ENCODE results near the gene TCF15.

TCF15 gene

DNA sequence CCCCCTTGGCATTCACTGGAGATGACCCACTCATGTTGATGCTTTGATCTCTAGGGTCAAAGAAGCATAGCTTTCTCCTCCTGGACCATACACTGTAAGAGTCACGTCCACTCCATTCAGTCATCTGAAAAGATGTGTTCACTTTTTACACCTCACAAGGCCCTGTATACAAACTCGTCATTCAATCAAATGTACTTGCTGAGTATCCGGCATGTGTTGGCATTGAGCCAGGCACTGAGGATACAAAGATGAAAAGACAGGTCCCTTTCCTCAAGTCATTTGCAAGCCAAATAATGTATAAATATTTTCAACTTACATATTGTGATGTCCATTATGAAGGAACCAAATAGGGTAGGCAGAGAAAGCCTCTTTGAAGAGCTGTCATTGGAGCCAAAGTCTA lies 34.0 kb downstream of the TCF15 start:
- DNase-seq = no peak

DNA sequence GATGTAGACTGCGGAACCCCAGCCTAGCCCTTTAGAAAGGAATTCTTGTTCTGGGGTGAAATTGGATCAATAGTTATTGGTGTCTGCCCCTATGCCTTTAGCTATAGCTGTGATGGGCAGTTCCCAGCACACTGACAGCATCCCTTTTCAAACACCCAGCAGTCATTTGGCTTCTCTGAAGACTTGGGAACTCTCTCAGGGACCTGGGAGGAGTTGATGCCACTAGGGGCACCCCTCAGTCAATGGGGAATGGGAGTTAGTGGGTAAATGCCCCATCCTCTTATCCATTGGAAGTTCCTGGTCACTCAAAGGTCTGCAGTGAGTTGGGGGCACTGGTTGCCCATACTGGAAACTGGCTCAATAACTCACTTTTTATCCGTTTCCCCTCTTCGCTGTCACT lies 34.9 kb downstream of the TCF15 start:
- no peak for DNase-seq

DNA sequence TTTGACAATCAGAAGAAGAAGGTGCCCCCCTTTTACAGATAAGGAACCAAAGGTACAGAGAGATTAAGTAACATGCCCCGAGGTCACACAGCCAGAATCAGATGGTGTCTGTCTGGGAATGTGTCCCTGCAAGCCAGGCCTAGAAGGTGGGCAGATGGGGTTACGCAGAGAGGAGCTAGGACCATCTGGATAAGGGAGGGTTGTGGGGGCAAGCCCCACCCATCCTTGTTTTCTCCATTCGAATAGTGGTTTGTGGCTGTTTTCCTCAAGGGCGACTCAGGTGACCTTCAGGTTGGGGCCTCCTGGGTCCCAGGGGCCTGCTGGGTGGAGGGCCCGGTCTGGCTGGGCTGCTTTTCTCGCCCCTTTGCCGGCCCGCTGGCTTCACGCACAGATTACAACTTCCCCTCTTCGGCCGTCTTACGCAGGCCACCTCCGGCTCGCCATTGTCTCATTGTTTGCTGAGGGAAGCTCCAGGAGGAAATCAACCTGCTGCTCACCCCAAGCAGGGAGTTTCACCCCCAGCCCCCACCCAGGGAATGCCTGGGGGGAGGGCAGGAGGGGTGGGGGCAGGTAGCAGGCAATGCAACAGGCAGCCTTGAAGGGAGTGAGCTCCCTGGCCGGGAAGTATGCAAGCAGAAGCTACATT lies 35.7 kb downstream of the TCF15 start:
- no peak for DNase-seq

DNA sequence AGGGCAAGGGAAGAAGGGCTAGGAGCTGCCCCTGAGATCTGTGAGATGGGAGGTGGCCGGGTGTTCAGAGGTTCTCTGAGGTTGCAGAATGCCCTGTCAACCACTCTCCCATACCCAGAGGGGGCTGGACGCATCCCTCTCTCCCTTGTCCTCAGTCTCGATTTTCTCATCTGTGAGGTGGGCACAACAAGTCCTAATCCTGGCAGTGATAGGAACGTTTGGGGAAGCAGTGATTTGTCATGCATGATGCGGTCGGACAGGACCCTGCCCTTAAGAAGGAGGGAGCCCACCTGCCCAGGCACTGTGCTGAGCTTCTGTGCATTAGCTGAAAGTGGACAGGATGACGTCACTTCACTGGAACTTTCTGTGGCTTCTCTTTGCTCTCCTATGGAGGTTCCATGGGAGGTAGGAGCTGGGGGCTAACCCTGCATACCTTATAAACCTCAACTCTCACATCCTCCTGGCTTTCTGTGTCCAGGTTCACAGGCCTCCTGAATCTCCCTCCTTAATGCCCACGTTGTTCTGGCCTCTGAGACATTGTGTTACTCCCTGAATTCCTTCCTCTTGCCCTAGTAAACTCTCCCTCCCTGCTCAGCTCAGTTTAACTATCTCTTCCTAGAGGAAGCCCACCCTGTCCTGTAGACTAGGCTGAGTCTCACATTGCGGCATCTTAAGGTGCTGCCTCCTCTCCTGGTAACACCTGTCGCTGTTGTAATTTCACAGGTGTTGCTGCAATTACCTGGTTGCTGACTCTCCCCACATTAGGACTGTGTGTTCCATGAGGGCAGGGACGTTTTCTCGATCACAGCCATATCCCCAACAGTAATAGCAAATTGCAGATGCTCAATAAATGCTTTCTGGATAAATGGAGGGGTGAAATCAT lies 36.5 kb downstream of the TCF15 start:
- DNase-seq = no peak

DNA sequence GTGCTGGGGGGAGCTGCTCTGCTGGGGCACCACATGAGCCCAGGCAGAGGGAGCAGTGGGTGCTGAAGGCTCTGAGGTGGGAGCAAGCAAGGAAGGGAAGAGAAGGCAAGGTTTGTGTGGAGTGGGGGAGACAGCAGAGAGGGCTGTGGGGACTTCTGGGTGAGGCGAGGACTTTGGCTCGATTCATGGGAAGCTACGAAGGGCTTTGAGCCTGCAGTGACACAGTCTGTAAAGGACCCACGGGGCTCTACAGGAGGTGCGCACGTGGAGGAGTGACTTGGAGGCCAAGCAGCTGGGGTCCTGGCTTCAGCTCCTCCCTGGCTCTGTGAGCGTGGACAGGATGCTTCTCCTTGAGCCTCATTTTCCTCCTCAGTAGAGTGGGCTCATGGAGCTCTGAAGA lies 37.4 kb downstream of the TCF15 start:
- DNase-seq = no peak

DNA sequence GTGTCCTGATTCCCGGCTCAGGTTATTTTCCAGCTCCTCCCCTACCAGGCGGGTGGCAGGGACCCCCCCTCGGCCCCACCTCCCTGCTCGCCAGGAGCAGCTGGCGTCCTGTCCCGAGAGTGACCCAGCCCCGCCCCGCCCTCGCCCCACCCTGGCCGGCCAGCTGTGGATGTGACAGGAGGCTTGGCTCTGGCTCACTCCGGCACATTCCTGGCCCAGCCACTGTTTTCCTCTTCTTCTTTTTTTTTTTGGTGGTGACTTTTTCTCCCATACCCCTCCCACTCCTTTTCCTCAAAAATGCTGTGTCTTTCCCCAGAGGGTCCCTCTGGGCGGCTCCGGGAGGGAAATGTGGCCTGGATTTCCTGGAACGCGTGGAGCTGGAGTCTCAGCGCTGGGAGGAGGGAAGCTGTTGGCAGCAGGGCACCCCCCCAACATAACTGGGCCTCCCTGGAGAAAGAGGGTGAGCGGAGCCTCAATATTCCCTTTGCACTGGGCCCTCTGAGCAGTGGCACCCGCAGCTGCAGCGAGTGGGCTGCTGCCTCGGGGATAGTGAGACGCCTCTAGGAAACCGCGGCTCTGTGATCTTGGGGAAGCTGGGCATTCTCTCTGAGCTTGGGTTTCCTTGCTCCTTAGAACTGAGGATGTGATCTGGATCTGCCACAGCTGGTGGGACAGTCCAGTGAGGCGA lies 38.2 kb downstream of the TCF15 start:
- DNase-seq = no peak

DNA sequence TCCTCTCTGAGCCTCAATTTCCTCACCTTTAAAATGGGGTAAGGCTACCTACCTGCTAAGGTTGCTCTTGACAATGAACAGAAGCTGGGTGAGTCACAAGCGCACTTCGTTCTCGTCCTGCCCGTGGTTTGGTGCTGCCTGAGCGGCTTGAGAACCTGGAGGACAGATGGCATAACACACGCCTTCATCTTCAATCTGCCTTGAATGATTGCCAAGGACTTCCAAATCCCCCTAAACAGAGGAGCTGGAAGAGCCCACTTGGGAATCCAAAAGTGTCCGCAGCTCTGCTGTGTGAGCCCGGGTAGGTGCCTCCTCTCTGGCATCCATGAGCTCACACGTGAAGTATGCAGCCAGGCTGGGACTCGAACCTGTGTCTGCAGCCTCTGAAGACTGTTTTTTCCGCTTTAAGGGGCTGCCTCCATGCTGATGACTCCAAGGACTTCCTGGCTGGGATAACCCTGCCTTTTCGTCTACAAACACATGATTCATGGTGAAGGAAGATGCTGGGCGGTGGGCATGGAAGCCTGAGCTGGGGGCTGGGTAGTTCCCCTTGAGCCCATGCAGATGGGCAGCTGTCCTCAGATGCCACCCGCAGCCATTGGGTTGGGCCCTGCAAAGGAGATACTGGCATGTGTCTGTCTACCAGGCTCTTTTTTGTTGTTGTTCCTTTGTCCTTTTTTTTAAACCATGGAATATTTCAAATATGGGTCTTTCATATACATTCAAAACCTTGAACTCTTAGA lies 41.3 kb downstream of the TCF15 start:
- DNase-seq = no peak

DNA sequence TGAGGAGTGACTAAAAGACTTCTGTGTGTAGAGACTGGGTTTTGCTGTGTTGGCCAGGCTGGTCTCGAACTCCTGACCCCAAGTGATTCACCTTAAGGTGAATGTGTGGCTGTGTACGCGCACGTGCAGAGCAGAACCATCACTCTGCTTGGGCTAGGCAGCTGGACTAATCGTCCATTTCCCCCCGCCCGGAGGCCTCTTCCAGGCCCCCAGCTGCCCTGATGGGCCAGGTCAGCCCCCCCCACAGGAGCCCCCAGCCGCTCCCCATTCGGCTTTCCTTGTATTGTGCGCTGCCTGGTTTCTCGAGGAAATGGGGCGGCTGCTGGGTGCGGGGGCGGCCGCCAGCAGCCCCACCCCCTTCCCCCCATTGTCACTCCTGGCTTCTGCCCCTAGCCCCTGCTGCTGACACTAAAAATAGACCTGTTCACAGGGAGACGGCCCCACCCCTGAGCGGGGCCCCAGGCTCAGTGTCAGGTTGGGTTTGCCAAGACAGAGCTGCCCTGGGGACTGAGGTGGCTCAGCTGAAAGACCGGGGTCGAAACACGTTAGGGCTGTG lies 41.9 kb downstream of the TCF15 start:
- no peak for DNase-seq

DNA sequence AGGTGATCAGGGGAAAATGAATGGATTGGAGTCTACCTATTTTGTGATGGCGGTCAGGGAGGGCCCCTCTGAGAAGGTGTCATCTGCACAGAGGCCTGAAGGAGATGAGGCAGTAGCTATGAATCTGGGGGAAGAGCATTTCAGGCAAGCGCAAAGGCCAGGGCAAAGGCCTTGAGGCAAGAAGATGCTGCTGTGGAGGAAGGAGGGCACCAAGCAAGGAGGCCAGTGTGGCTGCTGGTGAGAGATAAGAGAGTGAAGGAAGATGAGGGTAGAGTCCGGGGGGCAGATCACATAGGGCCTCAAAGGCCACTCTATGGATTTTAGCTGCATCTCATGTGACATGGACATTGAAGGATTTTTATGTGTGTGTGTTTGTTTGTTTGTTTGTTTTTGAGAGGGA lies 45.9 kb downstream of the TCF15 start:
- no peak for DNase-seq

DNA sequence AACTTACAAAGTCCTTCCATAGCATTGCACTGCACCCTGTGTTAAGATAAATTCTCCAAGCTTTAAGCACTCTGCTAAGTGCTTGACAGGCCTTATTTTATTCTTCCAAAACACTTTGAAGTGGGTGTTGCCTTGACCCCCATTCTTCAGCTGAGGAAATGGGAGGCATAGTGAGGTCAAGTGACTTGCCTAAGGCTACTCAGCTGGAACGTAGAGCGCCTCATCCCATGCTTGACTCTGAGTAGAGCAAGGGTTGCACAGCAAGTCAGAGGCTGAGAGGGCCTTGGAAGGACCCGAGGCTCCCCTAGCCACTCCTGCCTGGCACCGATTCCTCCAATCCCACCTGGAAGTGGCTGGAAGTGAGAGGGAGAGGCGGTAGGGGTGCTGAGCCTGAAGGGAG lies 46.9 kb downstream of the TCF15 start:
- DNase-seq = no peak

DNA sequence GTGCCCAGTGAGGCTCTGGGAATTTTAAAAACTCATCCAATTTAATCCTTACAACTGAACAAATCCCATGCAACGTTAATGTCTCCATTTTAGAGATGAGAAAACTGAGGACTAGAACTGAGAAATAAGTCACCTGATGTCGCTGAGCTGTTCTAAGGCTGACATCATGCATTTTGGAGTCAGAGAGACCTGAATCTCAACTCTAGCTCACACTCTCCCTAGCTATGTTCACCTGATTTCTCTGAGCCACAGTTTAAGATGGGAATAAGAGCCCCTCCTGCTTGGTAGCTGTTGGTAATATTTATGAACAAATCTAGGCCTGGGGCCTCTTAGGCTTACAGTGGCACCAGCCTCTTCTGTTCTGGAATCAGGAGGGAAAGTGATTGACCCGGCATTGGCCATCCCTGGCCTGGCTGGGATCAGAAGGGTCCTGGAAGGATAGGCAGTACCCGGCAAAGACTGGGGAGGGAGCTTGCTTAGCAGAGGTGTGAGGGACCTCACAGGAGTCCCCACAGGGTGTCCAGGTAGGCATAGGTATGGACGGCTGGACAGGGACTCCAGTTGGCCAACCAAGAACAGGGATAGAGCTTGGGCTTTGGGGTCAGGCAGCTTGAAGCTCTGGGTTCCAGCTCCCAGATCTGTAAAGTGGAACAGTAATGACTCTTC lies 47.7 kb downstream of the TCF15 start:
- DNase-seq = no peak

DNA sequence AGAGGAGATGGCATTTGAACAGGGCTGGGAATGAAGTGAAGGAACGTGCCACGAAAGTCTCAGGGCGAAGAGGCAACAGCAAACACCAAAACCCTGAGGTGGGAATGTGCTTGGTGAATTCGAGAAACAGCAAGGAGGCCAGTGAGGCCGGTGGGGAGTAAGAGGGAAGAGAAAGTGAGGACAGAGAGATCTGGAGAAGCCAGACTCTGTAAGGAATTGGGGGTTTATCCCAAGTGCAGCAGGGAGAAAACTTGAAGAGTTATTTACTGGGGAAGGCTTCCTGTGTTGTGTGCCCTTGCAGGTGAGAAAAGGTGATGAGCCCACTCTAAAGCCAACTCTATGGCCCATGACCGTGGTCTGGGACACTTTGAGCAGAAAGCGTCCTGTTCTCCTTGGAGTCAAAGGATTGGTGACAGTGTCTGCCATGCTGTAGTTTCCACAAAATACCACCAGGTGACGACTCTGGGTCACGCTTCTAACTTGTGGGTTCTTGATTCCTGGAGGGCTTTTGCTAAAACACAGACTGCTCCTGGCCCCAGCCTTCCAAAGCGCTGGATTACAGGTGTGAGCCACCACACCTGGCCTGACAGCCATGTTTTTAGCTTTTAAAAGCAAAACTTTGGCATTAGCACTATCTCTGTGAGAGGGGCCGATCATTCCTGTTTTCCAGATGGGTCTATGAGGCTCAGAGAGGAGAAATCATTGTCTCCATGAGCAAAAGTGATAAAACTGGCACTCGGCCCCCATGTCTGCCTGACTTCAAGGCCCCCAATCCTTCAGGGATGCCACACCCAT lies 48.5 kb downstream of the TCF15 start:
- DNase-seq = peak; percentile 8 to 35

DNA sequence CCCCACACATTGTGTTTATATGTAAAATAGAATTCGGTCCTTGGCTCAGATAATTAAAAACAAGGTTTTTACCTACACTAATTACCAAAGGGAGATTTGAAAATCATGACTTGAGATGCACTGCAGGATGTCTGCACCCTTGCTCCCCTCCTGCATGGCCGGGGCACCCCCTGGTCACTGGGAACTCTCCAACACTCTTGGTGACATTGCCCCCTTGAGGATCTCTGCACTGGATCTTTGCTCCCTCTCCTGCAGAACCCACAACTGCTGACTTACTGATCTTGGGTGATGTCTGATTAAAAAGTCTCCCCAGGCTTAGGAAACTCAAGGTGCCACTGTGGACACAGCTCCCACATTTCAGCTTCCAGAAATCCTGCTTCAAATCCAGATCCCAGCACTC lies 49.4 kb downstream of the TCF15 start:
- no peak for DNase-seq

DNA sequence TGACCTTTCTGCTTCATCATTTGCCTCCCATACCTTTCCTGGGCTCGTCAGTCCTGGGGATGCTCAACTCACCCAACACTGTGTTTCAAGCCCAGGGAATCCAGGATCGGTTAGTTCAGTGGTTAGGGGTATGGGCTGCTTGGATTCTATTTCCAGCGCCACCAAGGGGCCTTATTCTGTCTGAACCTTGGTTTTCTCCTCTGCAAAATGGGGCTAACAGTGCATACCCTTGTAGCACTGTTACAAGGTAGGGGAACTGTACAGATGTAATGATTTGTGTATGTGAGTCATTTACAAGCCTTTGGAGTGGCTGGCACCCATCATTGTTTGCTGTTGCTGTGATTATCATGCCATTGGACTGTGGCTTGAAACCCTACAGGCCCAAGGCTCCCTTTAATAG lies 52.0 kb downstream of the TCF15 start:
- no peak for DNase-seq

DNA sequence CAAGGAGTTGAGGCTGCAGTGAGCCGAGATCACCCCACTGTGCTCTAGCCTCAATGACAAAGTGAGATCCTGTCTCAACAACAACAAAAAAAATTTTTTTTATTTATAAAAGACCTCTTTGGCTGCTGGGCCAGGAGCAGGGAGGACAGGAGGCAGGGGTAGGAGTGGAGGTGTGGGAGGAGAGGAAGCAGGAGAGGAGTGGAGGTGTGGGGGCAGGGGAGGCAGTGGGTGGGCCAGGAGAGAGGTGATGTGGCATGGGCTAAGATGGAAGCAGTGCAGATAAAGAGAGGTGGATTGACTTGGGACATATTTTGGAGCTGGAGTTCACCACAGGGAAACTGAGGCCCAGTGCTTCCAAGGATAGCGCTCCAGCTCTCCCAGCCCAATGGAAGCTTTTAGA lies 53.1 kb downstream of the TCF15 start:
- no peak for DNase-seq

DNA sequence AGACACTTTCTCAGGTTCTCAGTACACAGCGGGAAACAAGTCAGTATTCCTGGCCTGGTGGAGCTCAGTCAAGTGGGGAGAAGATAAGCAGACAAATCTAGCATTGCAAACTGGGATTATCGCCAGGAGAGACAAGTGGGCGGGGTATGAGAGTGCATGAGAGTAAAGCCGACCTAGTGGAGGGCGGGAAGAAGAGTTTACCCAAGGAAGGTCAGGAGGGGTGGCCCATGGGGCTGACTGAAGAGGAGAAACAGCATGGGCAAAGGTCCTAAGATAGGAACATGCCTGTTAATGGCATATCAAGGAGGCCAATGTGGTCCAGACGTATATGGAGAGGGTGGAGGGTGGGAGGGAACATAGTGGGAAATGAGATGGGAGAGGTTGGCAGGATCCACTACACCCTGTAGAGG lies 54.1 kb downstream of the TCF15 start:
- DNase-seq = no peak

Data from activated CD4-positive, alpha-beta T cell treated with anti-CD3 and anti-CD28 coated beads for 4 hours (primary cell).